Suppressor macrophage treated with lipopolysaccharide for 1 hour (primary cell): Measurements from ENCODE around the gene MPP3.
A peak's percentile ranks its signal among the peaks of the same experiment; 100 is the strongest.
"Not testable (repeated sequence)": the region's sequence is repeated elsewhere in the genome, so short reads cannot be mapped to it uniquely, and the experiment has no call there.

Experiments used
- DNase-seq, 3 donors: peaks; one replicate each; pipeline ENCODE4 v3.0.0-alpha.2; 2020 to 2022

The MPP3 gene

GRCh38 chr17:43832976-43833829, at the start of gene MPP3:
MPP3 (minus strand) TSS chr17:43833146; CDS start chr17:43831906, 1,240 bp downstream.
- peak; percentile 50 to 86 (median 69) for DNase-seq

- no peak for DNase-seq
These were observed 49.0 kb upstream of the MPP3 start for GRCh38 chr17:43881758-43882505.

GRCh38 chr17:43881181-43881580, 48.2 kb upstream of the MPP3 start:
- no peak for DNase-seq

GRCh38 chr17:43880420-43880991, 47.6 kb upstream of the MPP3 start:
- peak; percentile 32 to 58 (median 38) for DNase-seq

GRCh38 chr17:43879723-43880419, 46.9 kb upstream of the MPP3 start:
- DNase-seq, result no peak

GRCh38 chr17:43878260-43879175, 45.6 kb upstream of the MPP3 start:
- peak; percentile 66 to 85 (median 80) for DNase-seq

GRCh38 chr17:43877451-43878155, 44.7 kb upstream of the MPP3 start:
- no peak for DNase-seq

GRCh38 chr17:43877031-43877430, 44.1 kb upstream of the MPP3 start:
- no peak for DNase-seq

GRCh38 chr17:43875476-43876147, 42.7 kb upstream of the MPP3 start:
- peak in 2 of 3 donors; percentile 13 to 22 for DNase-seq

GRCh38 chr17:43874293-43874692, 41.3 kb upstream of the MPP3 start:
- no peak for DNase-seq

GRCh38 chr17:43873815-43874214, 40.9 kb upstream of the MPP3 start:
- no peak for DNase-seq

- no peak for DNase-seq
These were observed 40.1 kb upstream of the MPP3 start for GRCh38 chr17:43873091-43873490.

GRCh38 chr17:43871946-43872690, 39.2 kb upstream of the MPP3 start:
- DNase-seq, result no peak

GRCh38 chr17:43869031-43869430, 36.1 kb upstream of the MPP3 start:
- not testable (repeated sequence) for DNase-seq

- DNase-seq, result peak; percentile 75 to 84 (median 83)
These were observed 35.5 kb upstream of the MPP3 start for GRCh38 chr17:43868226-43868994.

GRCh38 chr17:43864161-43864984, 31.4 kb upstream of the MPP3 start:
- DNase-seq, result no peak

GRCh38 chr17:43861960-43862359, 29.0 kb upstream of the MPP3 start:
- no peak for DNase-seq
